HG02642 (cell line): ENCODE results near the gene PALLD.
"Not testable (repeated sequence)": the region's sequence is repeated elsewhere in the genome, so short reads cannot be mapped to it uniquely, and the experiment has no call there.

Experiments
- ATAC-seq: cut with Tn5 transposase; IDR thresholded peaks from one replicate; pipeline ENCODE4 v1.9.1; 2021; ENCODE audit warnings: mild to moderate bottlenecking; ENCODE audit not compliant: unreplicated experiment, poor library complexity

PALLD gene

DNA sequence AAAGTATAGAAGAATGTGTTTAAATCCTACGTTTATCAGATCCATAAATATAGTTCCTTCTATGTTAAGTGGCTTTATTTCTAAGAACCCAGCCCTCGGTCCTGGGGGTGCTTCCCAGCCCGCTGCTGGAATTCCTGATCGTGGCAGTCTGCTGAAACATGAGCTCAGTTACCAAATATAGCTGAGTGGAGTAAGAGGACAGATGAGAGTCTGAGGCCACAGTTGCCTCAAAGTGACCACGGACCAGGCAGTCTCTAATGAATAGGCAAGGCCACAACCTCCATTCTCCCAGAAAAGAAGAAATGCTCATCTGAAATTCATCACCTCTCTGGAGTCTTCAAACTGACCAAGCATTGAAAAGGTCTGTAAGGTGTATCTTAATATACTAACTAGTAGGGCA, at the start of gene PALLD:
Gene PALLD, plus strand, starts transcription at position 219 of the 400 bp plus-strand sequence.
- ATAC-seq: no peak

DNA sequence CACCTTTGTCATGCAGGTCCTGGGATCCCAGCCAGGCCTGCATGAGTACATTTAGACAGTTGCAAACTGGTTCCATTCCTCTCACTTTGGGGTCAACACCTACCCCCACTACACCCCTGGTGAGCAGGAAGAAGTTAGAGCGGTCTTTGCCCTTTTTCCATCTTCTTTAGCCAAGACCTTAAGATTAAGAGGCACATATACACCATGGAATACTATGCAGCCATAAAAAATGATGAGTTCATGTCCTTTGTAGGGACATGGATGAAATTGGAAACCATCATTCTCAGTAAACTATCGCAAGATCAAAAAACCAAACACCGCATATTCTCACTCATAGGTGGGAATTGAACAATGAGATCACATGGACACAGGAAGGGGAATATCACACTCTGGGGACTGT, 47.8 kb upstream of the PALLD start:
- not testable (repeated sequence) for ATAC-seq

DNA sequence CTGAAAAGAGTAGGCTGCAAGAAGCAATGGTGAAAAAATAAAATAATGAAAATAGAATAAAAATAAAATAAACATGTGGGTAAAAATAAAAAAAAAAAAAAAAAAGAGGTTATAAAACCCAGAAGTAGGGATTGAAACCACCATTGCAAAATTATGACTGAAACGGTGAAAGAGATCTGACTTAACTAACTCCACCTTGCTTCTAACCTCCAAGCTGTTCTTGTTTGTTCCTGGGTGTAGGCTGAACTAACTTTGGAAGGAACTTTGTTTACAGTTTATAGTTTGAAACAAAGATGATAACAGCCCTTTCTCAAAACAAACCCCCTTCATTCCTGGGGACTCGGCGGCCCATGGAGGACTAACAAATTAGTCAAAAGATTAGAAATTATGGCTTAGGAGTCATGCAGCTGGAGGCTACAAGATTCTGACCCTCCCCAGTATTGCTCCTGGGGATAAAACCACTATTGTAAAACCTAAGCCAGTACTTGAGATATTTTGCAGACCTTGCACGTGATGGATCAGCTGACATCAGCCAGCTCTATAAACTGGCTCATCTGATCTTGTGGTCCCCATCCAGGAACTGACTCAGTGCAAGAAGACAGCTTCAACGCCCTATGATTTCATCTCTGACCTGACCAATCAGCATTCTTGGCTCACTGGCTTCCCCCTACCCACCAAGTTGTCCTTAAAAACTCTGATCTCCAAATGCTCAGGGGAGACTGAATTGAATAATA, 47.0 kb upstream of the PALLD start:
- no peak for ATAC-seq

DNA sequence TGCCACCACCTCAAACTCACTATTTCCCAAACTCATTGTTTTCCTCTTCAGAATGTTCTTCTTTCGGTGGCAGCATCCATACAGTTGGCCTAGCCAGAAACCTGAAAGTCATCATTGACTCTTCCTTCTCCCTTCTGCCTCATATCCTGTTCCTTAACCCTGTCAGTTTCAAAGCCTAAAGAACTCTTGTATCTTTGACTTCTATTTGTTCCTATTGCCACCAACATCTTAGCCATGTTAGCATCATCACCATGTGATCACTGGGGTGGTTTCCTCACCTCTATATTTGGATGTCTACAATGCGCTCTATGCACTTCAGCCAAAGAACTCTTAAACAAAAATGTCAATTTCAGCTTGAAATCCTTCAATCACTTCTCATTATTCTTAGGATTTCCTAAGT, 45.5 kb upstream of the PALLD start:
- ATAC-seq: peak; percentile 11

DNA sequence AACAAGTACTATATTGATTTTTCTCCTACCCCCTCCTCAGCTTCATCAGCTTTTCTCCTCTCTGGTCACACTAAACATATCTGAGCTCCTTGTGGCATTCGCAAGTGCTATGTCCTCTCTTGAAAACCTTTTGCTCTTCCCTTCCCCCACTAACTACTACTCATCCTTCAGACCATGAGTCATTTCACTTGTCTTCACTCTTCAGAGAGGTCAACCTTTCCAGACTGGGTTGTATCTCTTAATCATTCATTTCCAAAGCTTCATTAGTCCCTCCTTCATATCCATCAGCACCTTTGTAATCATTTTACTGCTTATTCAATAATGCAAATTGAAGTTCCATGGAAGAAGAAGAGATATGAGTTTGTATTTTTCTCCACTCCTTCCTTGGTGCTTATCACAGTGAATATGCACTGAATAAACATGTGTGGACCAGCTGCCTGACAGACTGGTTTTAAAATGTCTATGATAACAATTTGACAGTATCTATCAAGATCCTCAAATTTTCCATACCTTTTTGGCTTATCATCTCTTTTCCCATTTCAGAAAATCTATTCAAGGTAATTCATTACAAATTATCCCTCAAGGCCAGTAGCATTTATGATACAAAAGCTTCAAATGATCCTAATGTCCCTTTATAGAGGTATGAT, 45.0 kb upstream of the PALLD start:
- peak; percentile 81 for ATAC-seq

DNA sequence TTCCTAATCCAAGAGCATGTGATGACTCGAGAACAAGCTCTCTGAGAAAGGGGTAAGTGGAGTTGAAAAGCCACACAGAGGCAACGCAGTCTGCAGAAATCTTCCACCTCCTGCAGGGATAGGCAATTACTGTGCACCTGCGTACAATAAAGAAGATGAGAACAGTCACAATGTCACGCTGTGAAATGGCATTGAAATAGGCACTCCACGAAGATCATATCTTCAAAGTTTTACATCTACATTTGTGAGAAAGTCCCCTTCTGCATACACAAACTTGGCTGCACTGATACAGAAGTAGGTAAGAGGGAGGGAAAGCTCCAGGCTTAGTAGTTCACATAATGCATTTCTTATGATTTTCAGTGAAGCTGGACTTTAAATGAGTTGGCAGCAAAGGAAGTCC, 43.7 kb upstream of the PALLD start:
- no peak for ATAC-seq

DNA sequence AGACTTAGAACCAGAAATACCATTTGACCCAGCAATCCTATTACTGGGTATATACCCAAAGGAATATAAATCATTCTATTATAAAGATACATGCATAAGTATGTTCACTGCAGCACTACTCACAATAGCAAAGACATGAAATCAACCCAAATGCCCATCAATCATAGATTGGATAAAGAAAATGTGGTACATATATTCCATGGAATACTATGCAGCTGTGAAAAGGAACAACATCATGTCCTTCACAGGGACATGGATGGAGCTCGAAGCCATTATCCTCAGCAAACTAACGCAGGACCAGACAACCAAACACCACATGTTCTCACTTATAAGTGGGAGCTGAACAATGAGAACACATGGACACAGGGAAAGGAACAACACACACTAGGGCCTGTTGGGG, 38.6 kb upstream of the PALLD start:
- not testable (repeated sequence) for ATAC-seq

DNA sequence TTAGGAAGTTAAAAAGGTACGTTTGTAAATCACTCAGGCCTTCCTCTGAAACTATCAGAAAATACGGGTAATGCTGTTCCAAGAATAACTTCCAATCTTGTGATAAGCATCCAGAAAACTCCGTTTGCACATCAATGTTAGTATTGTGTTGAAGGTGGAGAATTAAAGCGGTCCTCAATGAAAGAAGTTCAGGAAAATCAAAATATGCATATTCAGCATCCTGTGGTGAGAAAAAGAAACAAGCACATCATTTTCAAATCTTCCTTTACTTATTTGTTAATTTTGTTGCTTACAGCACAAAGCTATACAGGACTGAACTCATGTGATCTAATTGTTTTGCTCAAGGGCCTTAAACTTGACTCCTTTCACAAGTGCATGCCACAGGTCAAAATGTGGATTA, 35.0 kb upstream of the PALLD start:
- no peak for ATAC-seq

DNA sequence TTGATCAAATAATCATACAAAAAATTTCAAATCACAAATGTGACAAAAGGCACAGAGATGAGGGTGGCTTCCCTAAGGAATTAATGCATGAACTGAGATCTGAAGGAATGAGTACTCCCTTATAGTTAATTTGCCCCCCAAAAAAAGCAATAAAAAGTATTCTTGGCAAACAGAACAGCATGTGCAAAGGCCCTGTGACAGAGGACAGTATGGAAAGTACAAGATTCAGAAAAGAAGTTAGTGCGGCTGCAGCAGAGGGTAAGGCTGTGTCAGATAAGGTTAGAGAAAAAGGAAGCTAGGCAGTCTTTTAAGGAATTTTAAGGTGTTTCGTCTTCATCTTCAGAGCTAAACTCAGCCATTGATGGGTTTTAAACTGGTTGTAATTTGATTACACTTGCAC, 23.9 kb upstream of the PALLD start:
- ATAC-seq: no peak

DNA sequence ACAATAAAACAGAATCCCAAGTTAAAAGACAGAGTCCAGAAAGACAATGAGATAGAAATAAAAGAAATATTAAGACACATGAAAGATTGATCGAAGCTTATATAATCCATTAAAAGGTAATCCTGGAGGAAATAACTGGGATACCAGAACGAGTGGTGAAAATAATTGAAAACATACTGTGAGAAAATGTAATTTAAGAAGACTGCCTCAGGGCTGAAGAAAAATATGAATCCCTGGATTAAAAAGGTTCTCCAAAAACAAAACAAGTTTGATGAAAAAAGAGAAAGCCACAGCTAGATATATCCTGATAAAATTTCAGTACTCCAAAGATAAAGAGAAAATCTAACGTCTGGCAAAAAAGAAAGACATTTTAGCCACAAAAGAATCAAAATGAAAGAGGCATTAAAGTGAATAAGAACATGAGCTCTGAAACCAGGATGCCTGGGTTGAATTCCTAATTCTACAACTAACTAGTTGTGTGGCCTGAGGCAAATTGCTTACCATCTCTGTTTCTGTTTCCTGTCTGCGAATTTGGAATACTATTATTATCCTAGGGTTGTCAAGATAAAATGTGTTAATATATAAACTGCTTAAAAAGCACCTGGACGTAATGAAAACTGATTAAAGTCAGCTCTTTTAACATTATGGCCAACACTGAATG, 22.1 kb upstream of the PALLD start:
- ATAC-seq: no peak

DNA sequence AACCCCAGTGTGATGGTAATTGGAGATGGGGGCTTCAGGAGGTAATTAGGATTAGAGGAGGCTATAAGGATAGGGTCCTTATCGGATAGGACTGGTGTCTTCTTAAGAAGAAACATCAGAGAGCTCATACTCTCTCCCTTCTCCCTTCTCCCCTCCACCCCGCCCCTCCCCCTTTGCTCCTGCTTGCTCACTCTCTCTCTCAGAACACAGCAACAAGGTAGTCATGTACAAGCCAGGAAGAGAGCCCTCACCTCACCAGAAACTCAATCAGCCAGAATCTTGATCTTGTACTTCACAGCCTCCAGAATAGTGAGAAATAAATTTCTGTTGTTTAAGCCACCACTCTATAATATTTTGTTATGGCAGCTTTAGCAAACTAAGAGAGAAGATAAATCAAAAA, 21.1 kb upstream of the PALLD start:
- ATAC-seq: no peak

DNA sequence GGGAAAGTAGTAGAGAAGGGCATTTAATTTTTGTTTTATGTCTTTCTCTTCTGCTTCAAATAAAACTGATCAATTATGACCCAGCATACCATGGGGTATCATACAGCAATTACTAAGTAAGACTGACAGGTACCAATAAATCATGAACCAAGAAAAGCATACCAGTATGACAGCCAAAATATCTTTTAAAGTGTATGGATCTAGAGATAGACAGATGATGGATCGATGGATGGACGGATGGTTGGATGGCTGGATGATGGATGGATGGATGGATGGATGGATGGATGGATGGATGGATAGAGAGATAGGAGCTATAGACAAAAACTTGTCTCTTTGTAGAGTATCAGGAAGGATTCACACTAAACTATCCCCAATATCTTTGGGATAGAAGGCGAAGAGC, 18.0 kb upstream of the PALLD start:
- no peak for ATAC-seq

DNA sequence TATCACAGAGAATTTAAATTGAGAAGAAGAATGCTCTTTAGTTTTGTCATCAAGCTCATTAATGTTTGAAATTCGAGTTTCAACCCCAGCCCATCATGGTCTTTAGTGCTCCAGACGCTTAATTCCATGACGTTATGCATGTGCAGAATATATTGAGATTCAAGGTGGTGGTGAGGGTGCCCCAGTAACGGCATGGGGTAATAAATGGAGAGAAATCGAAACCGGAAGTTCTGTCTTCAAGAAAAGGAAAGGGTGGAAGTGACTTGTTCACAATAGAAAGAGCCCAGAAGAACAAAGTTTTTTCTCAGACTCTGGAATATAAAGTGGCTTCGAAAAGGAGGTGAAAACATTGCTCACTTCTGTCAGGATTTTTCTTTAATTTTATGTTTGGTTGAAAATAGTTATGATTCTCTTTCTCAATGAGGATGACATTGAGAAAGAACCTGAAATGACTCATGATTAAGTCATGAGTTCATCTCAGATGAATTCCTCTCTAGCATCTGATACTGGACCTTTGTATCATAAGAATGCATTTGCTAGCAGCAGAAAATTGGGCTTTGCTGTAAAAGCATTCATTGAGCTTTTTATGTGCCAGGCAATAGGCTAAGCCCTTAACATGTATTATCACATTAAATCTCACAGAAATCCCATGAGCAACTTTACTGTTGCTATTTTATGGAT, 15.8 kb upstream of the PALLD start:
- ATAC-seq: peak; percentile 35

DNA sequence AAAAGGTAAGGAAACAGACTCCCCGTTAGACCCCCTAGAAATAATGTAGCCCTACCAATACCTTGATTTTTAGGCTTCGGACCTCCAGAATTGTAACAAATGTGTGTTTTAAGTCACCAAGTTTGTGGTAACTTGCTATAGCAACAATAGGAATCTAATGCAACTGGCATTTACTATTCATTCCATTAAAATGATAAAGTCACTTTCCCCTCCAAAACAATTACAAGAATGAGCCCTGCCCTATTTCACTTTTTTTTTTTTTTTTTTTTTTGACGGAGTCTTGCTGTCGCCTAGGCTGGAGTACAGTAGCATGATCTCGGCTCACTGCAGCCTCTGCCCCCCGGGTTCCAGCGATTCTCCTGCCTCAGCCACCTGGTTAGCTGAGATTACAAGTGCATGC, 13.0 kb upstream of the PALLD start:
- no peak for ATAC-seq

DNA sequence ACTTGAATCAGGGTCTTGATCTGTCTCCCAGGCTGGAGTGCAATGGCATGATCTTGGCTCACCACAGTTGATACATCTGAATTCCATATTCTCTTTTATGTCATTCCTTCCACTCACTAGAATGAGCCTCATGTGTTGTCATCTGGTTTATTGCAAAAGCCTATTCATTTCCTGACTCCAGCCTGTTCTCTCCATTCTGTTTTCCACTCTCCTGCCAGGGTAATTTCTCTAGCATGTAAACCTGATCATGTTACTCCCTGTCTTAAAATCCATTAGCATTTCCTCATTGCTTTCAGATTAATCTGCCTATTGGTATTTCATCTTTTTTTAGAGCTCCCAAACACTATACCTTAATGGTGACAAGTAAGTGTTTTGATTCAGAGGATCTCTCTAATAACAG, 12.2 kb upstream of the PALLD start:
- ATAC-seq: no peak

DNA sequence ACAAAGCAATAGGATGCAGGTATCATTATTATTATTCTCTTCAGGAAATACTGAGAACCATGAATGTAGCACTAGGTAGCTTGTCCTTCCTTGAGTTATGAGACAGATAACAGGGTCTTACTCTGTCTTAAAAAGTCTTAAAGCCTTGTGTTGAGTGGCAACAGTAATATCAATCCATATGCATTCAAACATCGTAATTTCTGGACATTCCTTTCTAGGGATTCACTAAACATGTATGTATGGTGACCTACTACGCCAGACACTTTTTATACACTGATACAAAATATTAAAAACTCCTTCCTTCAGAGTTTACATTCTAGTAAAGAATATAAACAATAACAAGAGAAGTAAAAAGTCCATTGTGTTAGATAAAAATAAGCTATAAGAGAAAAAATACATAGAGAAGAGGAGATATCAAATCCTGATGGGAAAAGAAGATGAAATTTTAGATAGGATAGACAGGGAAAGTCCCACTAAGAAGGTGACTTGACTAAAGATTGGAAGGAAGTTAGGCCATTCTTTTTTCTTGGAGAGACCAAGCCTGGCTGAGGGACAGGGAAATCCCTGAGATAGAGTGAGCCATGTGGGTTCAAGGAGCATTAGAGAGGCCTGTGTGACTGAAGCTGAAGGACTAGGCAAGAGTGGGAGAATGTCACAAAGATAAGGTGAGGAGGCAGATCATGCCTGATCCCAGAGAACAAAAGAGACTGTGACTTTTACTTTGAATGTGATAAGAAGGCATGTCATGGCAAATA, 11.5 kb upstream of the PALLD start:
- ATAC-seq: no peak

DNA sequence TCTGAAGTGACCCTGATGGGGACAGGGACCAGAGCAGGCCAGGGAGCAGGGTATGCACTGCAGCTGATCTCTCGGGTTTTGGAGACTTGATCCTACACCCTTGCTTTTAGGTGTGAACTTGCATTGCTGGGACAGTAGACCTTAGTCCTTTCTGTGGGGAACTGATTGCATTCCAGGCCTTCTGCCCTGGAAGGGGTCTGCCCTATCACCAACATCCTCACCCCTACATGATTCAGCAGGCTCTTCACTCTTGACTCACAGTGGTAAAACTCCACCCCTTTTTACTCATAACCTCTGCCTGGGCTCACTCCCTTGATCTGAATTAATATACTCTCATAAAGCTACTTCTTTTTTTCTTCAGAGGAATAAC, 10.0 kb upstream of the PALLD start:
- ATAC-seq: no peak

DNA sequence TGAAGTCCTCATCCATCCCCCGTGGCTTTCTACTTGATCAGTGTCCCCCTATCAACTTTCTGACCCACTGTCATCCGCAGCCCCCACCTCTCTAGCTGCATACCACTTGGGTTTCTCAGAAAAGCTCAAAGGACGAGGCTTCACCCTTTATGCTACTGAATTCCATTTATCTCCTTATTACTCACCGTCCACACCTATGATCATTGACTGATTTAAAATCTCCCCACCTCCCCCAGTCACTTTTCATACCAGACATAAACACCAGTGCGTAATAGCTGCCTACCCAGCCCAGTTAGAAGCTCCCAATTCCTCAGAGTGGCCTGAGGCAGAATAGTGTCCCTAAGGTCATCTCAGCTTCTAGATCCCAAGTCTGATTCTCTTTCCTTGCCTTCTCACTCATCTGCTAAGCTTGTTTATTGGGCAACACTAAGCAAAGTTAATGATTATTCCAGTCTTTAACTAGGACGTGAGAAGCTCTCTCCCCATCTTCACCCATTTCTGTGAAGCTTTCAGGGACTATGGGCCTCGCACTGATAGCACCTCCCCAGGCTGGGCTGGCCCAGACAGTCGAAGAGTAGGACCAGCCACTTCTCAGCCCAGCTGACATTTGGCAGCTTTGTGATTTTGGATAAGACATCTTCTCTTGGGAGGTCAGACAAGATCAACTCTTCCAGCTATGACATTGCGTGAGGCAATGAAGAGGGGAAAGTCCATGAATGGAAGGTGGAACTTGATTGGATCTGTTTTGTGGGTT, 9.4 kb upstream of the PALLD start:
- no peak for ATAC-seq

DNA sequence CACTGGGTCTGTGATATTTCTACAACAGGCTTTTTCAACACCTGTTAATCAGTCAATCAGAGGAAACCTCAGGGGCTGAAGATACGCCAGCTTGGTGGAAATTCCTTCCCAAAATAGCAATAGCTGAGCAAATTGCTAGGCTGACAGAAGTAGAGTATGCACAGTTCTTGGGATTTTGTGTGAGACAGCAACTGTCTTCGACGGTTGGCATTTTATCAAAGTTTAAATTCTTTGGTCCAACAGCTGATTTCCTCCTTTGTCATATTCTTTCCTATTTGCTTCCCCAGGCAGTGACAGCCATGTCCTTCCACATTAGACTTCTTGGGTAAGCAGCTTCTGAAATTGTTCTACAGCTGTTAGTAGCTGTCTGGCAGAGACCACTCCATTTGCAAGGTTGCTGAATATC, 8.0 kb upstream of the PALLD start:
- no peak for ATAC-seq

DNA sequence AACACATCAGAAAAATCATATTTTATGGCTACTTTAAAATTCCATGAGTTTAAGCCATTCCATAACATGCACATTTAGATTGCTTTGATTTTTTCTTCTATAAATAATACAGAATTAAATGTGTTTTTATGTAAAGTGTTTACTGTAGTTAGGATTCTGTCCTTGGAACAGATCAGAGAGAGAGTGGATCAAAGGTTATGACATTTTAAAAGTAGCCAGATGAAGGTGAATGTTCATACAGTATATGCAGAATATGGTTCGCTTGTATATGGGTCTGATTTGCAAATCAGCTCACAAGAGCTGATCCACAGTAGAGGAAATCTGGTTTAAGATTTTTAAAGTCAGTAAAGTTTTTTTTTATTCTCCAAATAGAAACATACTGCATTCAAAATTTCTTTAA, 7.2 kb upstream of the PALLD start:
- no peak for ATAC-seq
